IMR-90 (cell line): Measurements from ENCODE around the gene SPINT2. TPM values are rescaled to one million over a fixed set of nuclear protein-coding genes. Genes with fewer than 3 reads are reported as not detected.

Experiments
- ATAC-seq: fragments of 200-7000 bp; cut with Tn5 transposase; 2 replicates; pipeline ENCODE4 v1.9.1; 2020; ENCODE audit warnings: low read depth, mild to moderate bottlenecking, moderate library complexity
- BruUV-seq: library from RNA; stranded (reverse); fragments of 400-500 nt; replicated peaks from 2 replicates; lab custom pipeline; 2021; lab: Mats Ljungman, UMichigan
- CTCF ChIA-PET: fragments of 300-600 bp; formaldehyde crosslinking; extraction: SDS; loops from one replicate; lab custom pipeline; 2021; ENCODE audit warnings: antibody characterized with exemption; lab: Yijun Ruan, JAX
- POLR2A ChIA-PET: fragments of 300-600 bp; sonication (Branson Sonifier 250); formaldehyde crosslinking; loops from one replicate; lab custom pipeline; 2022; ENCODE audit warnings: antibody characterized with exemption; ENCODE audit not compliant: unreplicated experiment; lab: Charles Lee
- DNase-seq: peaks from one replicate; pipeline ENCODE4 v3.0.0; 2013
- H2AFZ ChIP-seq: replicated peaks from 2 replicates; pipeline ENCODE3; 2013; ENCODE audit warnings: low read length, mild to moderate bottlenecking; ENCODE audit not compliant: poor library complexity
- H2AK5ac ChIP-seq: 2 replicates; pipeline ENCODE4 v1.6.1; 2013; ENCODE audit warnings: low read depth, low read length, inconsistent platforms
- H2AK9ac ChIP-seq: replicated peaks from 2 replicates; pipeline ENCODE3; 2013; ENCODE audit warnings: mild to moderate bottlenecking, low read depth, low read length, moderate library complexity; ENCODE audit not compliant: poor library complexity
- H2BK120ac ChIP-seq: 2 replicates; pipeline ENCODE4 v1.6.1; 2013; ENCODE audit warnings: low read depth, low read length, inconsistent platforms
- H2BK15ac ChIP-seq: 3 replicates; pipeline ENCODE4 v1.6.1; 2013; ENCODE audit warnings: low read depth, low read length, inconsistent platforms
- H2BK20ac ChIP-seq: 2 replicates; pipeline ENCODE4 v1.6.1; 2013; ENCODE audit warnings: low read depth, mild to moderate bottlenecking, inconsistent platforms, low read length, moderate library complexity
- H2BK5ac ChIP-seq: 2 replicates; pipeline ENCODE4 v1.6.1; 2013; ENCODE audit warnings: mild to moderate bottlenecking, low read depth, low read length, inconsistent platforms; ENCODE audit not compliant: poor library complexity, severe bottlenecking
- H3K14ac ChIP-seq: replicated peaks from 2 replicates; pipeline ENCODE4 v1.6.1; 2013; ENCODE audit warnings: low read depth, low read length, inconsistent platforms
- H3K18ac ChIP-seq: 2 replicates; pipeline ENCODE4 v1.6.1; 2013; ENCODE audit warnings: low read depth, low read length, control low read depth
- H3K23ac ChIP-seq: 2 replicates; pipeline ENCODE4 v1.6.1; 2013; ENCODE audit warnings: low read depth, low read length, inconsistent platforms
- H3K27ac ChIP-seq: 2 replicates; pipeline ENCODE4 v1.5.1; 2013; ENCODE audit warnings: mild to moderate bottlenecking, control low read depth, low read length; ENCODE audit not compliant: insufficient read depth
- H3K27me3 ChIP-seq: 2 replicates; pipeline ENCODE4 v1.6.1; 2013; ENCODE audit warnings: low read length; ENCODE audit not compliant: control insufficient read depth, insufficient read depth
- H3K36me3 ChIP-seq: 2 replicates; pipeline ENCODE4 v1.6.1; 2013; ENCODE audit warnings: low read length, mixed read lengths; ENCODE audit not compliant: control insufficient read depth, insufficient read depth
- H3K4ac ChIP-seq: 2 replicates; pipeline ENCODE4 v1.6.1; 2013; ENCODE audit warnings: low read depth, low read length, inconsistent platforms
- H3K4me1 ChIP-seq: 2 replicates; pipeline ENCODE4 v1.6.1; 2013; ENCODE audit warnings: low read length, mixed read lengths; ENCODE audit not compliant: control insufficient read depth, insufficient read depth
- H3K4me2 ChIP-seq: 2 replicates; pipeline ENCODE4 v1.6.1; 2013; ENCODE audit warnings: low read depth, mild to moderate bottlenecking, control low read depth, low read length, moderate library complexity
- H3K4me3 ChIP-seq: 2 replicates; pipeline ENCODE4 v1.5.1; 2013; ENCODE audit warnings: low read depth, mild to moderate bottlenecking, control low read depth, low read length, moderate library complexity; ENCODE audit not compliant: insufficient read depth
- H3K56ac ChIP-seq: 2 replicates; pipeline ENCODE4 v1.6.1; 2013; ENCODE audit warnings: low read length, inconsistent platforms; ENCODE audit not compliant: insufficient read depth; ENCODE audit errors: extremely low read depth
- H3K79me1 ChIP-seq, 2 experiments: 2 replicates each; pipeline ENCODE4 v1.6.1; 2013; ENCODE audit warnings: low read length in 2 of 2, inconsistent platforms in 1 of 2, low read depth in 1 of 2
- H3K9ac ChIP-seq: 2 replicates; pipeline ENCODE4 v1.6.1; 2013; ENCODE audit warnings: low read depth, low read length, control low read depth
- H3K9me1 ChIP-seq: 2 replicates; pipeline ENCODE4 v1.6.1; 2013; ENCODE audit warnings: low read length, inconsistent platforms; ENCODE audit not compliant: insufficient read depth
- H3K9me3 ChIP-seq: 2 replicates; pipeline ENCODE4 v1.6.1; 2013; ENCODE audit warnings: low read length; ENCODE audit not compliant: control insufficient read depth, insufficient read depth
- H4K20me1 ChIP-seq: 2 replicates; pipeline ENCODE4 v1.6.1; 2013; ENCODE audit warnings: low read length, inconsistent platforms; ENCODE audit not compliant: insufficient read depth
- H4K5ac ChIP-seq: 2 replicates; pipeline ENCODE4 v1.6.1; 2013; ENCODE audit warnings: mild to moderate bottlenecking, low read depth, low read length, control low read depth
- H4K8ac ChIP-seq, 2 experiments: 2 replicates each; pipeline ENCODE4 v1.6.1; 2013; ENCODE audit warnings: low read depth in 2 of 2, low read length in 2 of 2, control low read depth in 1 of 2, inconsistent platforms in 1 of 2
- H4K91ac ChIP-seq: 2 replicates; pipeline ENCODE4 v1.6.1; 2013; ENCODE audit warnings: low read depth, low read length, inconsistent platforms; ENCODE audit not compliant: insufficient read depth
- CEBPB ChIP-seq: IDR thresholded peaks from 2 replicates; pipeline ENCODE4 v1.6.1; 2012; ENCODE audit warnings: low read depth, low read length, improper control_type of control experiment
- NFE2L2 ChIP-seq: fragments of 150-350 bp; IDR thresholded peaks from 2 replicates; pipeline ENCODE4 v1.6.1; 2016; ENCODE audit warnings: low read depth, mild to moderate bottlenecking, low read length
- WGBS, 2 experiments: methylation state at CpG; one replicate each; pipeline versions ENCODE4 v1.1.5 to v1.1.7; 2013; ENCODE audit warnings: missing lambda C conversion rate in 2 of 2; ENCODE audit not compliant: insufficient read length in 1 of 2; ENCODE audit errors: extremely low coverage in 2 of 2; 5-methylcytosine and 5-hydroxymethylcytosine counted together
- dilution Hi-C: fragments of 300-500 bp; cut with HindIII; formaldehyde crosslinking; loops from one replicate; pipeline ENCODE4 v1.14.3; 2018; ENCODE audit warnings: low sequenced_read_pairs; ENCODE audit not compliant: unreplicated experiment
- in situ Hi-C: fragments of 300-500 bp; cut with MboI; formaldehyde crosslinking; loops from 3 replicates; pipeline ENCODE4 v1.14.3; 2019; ENCODE audit warnings: low sequenced_read_pairs, inconsistent platforms, mixed read lengths
- intact Hi-C: fragments of 100-400 bp; cut with micrococcal nuclease; formaldehyde crosslinking; loops from 2 replicates; pipeline ENCODE4 v1.10.0; 2022
- polyA plus RNA-seq, 3 experiments: library from polyadenylated mRNA; depleted of rRNA; stranded (reverse); fragments of >200 nt; gene quantifications; 2 replicates each; pipeline ENCODE4 v1.2.3, GENCODE V29; 2012; ENCODE audit warnings: low replicate concordance in 1 of 3
- total RNA-seq: library from RNA; depleted of rRNA; stranded (reverse); fragments of >200 nt; gene quantifications from 2 replicates; pipeline ENCODE4 v1.2.3, GENCODE V29; 2012

SPINT2 gene
- total and polyA plus RNA-seq, 2 of the 4 experiments (the other 2 are of a cell fraction) = 0.54 to 1.2 TPM

DNA sequence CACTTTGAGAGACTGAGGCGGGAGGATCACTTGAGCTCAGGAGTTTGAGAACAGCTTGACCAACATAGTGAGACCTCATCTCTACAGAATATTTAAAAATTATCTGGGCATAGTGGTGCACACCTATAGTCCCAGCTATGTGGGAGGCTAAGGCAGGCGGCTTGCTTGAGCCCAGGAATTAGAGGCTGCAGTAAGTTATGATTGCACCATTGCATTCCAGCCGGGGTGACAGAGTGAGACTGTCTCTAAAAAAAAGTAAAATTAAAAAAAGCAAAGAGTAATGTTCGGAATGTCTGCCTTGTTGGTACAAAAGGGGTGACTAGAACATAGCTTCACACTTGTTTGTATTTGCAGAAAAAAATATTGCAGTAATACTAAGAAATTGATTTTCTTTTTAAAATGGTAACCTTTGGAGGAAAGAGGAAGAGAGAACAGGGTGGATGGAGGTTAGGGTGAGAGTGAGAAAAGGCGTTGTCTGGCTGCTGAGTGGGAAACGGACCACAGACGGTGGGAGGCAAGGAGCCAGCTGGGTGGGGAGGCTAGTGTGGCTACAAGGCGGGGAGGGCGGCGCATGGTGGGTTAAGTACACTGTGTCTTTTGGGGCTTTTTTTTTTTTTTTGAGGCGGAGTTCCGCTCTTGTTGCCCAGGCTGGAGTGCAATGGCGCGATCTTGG is 18.4 kb upstream of the SPINT2 start:
- BruUV-seq = no TSS peak
- Histone ChIP-seq H3K4me1 (peaks cover 7% of the 10 kb centered on the region), H3K36me3 (no peaks in the 10 kb centered on the region), H4K91ac (peak overlapping the region; percentile 7; the same call in 1 of the 2 replicates), H3K9ac (peak overlapping the region; percentile 60; the same call in 1 of the 2 replicates), H3K9me3 (no peaks in the 10 kb centered on the region), H2BK15ac (no peak overlapping the region), H4K5ac (peak overlapping the region; percentile 82; the same call in 1 of the 2 replicates), H3K18ac (peak overlapping the region; percentile 89), H3K79me1 (no peaks in the 10 kb centered on the region), H3K14ac (no peak overlapping the region), H2BK5ac (peak overlapping the region; percentile 73), H3K4me3 (no peak overlapping the region), H3K9me1 (no peaks in the 10 kb centered on the region), H2BK120ac (peak overlapping the region; percentile 29), H2BK20ac (no peak overlapping the region; the same call in 1 of the 2 replicates), H3K27me3 (no peaks in the 10 kb centered on the region), H3K27ac (peak overlapping the region; percentile 83), H2AK9ac (no peak overlapping the region), H3K4me2 (peak overlapping the region; percentile 53; the same call in 1 of the 2 replicates), H2AFZ (peak overlapping the region; percentile 16), H4K8ac (peak overlapping the region in 1 of 2 experiments; percentile 39; a peak in 1 of 4 replicates), H4K20me1 (no peaks in the 10 kb centered on the region), H3K4ac (peak overlapping the region; percentile 17; the same call in 1 of the 2 replicates), H2AK5ac (peak overlapping the region; percentile 82; the same call in 1 of the 2 replicates), H3K56ac (no peak overlapping the region), H3K23ac (no peak overlapping the region)
- 80% methylated on average over 3 of the region's 14 CpGs; no CpG with 5 or more reads in 1 of the 2 experiments for WGBS, 2 experiments
- intact Hi-C loops (no loop called here), dilution Hi-C loops (no loop called here), in situ Hi-C loops (loop anchor here (25.0 kb wide), 1 partner anchor 391 kb away; the partner anchor contains the start of gene ACTN4)
- ATAC-seq = peak; percentile 75
- ChIA-PET POLR2A (no interaction called here), CTCF (interaction anchor here (1.3 kb wide), 1 partner anchor 74 kb away, joined by 4 read pairs; the partner anchor contains the start of gene KCNK6)
- peak; percentile 27 for DNase-seq
- TF ChIP-seq CEBPB = peak; percentile 79
- TF ChIP-seq NFE2L2 = no peak
